PC-3 (cell line): ENCODE measurements around the gene TMEM232. TPM values are rescaled to one million over a fixed set of nuclear protein-coding genes. Genes with fewer than 3 reads are reported as not detected.

Experiments used
- ATAC-seq: fragments of 200-7000 bp; cut with Tn5 transposase; 2 replicates; pipeline ENCODE4 v1.9.1; 2020; ENCODE audit warnings: mild to moderate bottlenecking, moderate library complexity
- Bru-seq: library from RNA; stranded (reverse); fragments of 400-500 nt; gene quantifications from one replicate; lab custom pipeline; 2021; lab: Mats Ljungman, UMichigan
- BruChase-seq, 2 experiments: library from RNA; stranded (reverse); fragments of 400-500 nt; gene quantifications; one replicate each; lab custom pipeline; 2021; lab: Mats Ljungman, UMichigan
- BruUV-seq: library from RNA; stranded (reverse); fragments of 400-500 nt; replicated peaks from 2 replicates; lab custom pipeline; 2021; lab: Mats Ljungman, UMichigan
- CTCF ChIA-PET: fragments of 300-600 bp; sonication (Branson Sonifier 250); formaldehyde crosslinking; loops from one replicate; lab custom pipeline; 2022; ENCODE audit warnings: antibody characterized with exemption; lab: Charles Lee
- POLR2A ChIA-PET: fragments of 300-600 bp; sonication (Branson Sonifier 250); formaldehyde crosslinking; loops from one replicate; lab custom pipeline; 2022; ENCODE audit warnings: antibody characterized with exemption; ENCODE audit not compliant: unreplicated experiment; lab: Charles Lee
- DNase-seq: peaks from one replicate; pipeline ENCODE4 v3.0.0-alpha.2; 2015
- H2AFZ ChIP-seq: fragments of 300-600 bp; sonication (generic); 2 replicates; pipeline ENCODE4 v1.6.0; 2016; ENCODE audit warnings: antibody characterized with exemption, low read length
- H3F3A ChIP-seq: fragments of 300-600 bp; sonication (generic); one replicate; pipeline ENCODE4 v1.6.0; 2017; ENCODE audit warnings: antibody characterized with exemption, low read length, control low read depth, mild to moderate bottlenecking; ENCODE audit not compliant: unreplicated experiment
- H3K27ac ChIP-seq: fragments of 300-600 bp; sonication (generic); 2 replicates; pipeline ENCODE4 v1.5.1; 2016; ENCODE audit warnings: mild to moderate bottlenecking, low read length
- H3K27me3 ChIP-seq: fragments of 300-600 bp; sonication (generic); 2 replicates; pipeline ENCODE4 v1.6.1; 2016; ENCODE audit warnings: low read length, mixed read lengths
- H3K36me3 ChIP-seq: fragments of 300-600 bp; sonication (generic); 2 replicates; pipeline ENCODE4 v1.6.1; 2016; ENCODE audit warnings: low read depth, mixed run types, low read length, mixed read lengths
- H3K4me1 ChIP-seq: fragments of 300-600 bp; sonication (generic); 2 replicates; pipeline ENCODE4 v1.5.1; 2016; ENCODE audit warnings: low read length; ENCODE audit not compliant: insufficient read depth
- H3K4me2 ChIP-seq: fragments of 300-600 bp; sonication (generic); 2 replicates; pipeline ENCODE4 v1.6.0; 2016; ENCODE audit warnings: low read length
- H3K4me3 ChIP-seq: fragments of 300-600 bp; sonication (generic); 2 replicates; pipeline ENCODE4 v1.5.1; 2016; ENCODE audit warnings: mild to moderate bottlenecking, low read length, mixed read lengths
- H3K79me2 ChIP-seq: fragments of 300-600 bp; sonication (generic); 2 replicates; pipeline ENCODE4 v1.6.1; 2017; ENCODE audit warnings: low read length, mixed read lengths
- H3K9ac ChIP-seq: fragments of 300-600 bp; sonication (generic); 2 replicates; pipeline ENCODE4 v1.6.0; 2016; ENCODE audit warnings: mild to moderate bottlenecking, low read length
- H3K9me2 ChIP-seq: fragments of 300-600 bp; sonication (generic); replicated peaks from 2 replicates; pipeline ENCODE4 v1.6.1; 2016; ENCODE audit warnings: mixed run types, low read length, mixed read lengths
- H3K9me3 ChIP-seq: fragments of 300-600 bp; sonication (generic); 2 replicates; pipeline ENCODE4 v1.6.1; 2016; ENCODE audit warnings: low read length, mixed read lengths
- H4K20me1 ChIP-seq: fragments of 300-600 bp; sonication (generic); 2 replicates; pipeline ENCODE4 v1.6.1; 2016; ENCODE audit warnings: low read length, mixed read lengths
- CTCF ChIP-seq: fragments of 300-600 bp; sonication (generic); conservative IDR thresholded peaks from 2 replicates; pipeline ENCODE4 v1.5.1; 2017; ENCODE audit warnings: antibody characterized with exemption, low read depth, mild to moderate bottlenecking, low read length
- EZH2 ChIP-seq: fragments of 300-600 bp; sonication (generic); IDR thresholded peaks from one replicate; pipeline ENCODE4 v1.6.1; 2017; ENCODE audit warnings: antibody characterized with exemption, mild to moderate bottlenecking, low read length; ENCODE audit not compliant: unreplicated experiment
- EZH2phosphoT487 ChIP-seq: fragments of 300-600 bp; sonication (generic); IDR thresholded peaks from 2 replicates; pipeline ENCODE4 v1.6.1; 2018; ENCODE audit warnings: mild to moderate bottlenecking, antibody characterized with exemption, low read length, borderline replicate concordance
- intact Hi-C: fragments of 100-400 bp; cut with micrococcal nuclease; formaldehyde crosslinking; loops from 2 replicates; pipeline ENCODE4 v1.9.0; 2023
- long read RNA-seq: library from polyadenylated mRNA; unstranded; transcript quantifications from one replicate; pipeline ENCODE4 v2.0.0, GENCODE V29; 2021; ENCODE audit not compliant: unreplicated experiment
- total RNA-seq: library from RNA; depleted of rRNA; stranded (reverse); fragments of >200 nt; gene quantifications from 2 replicates; pipeline ENCODE4 v1.2.3, GENCODE V29; 2014; rRNA removed

The TMEM232 gene
- total RNA-seq: 1.4 TPM in 1 of 2 replicates, not detected in the other
- percentile 32 among the genes with signal in this experiment for Bru-seq, nascent RNA
- percentile 28 among the genes with signal in this experiment for BruChase-seq, experiment 1, labeled RNA remaining after a 6-hour chase
- percentile 43 among the genes with signal in this experiment for BruChase-seq, experiment 2, labeled RNA remaining after a 2-hour chase
- long read RNA-seq, partial matches to known transcripts: 1 of 3 reads
- long read RNA-seq, other reads (novel, unspliced or antisense): 2 of 3 reads

- CTCF ChIA-PET: interaction anchor here (0.7 kb wide), 1 partner anchor 738 kb away, joined by 3 read pairs; no protein-coding TSS in a partner anchor
- intact Hi-C loops: loop anchor here (2.0 kb wide), 1 partner anchor 30 kb away; no protein-coding TSS in a partner anchor
- Histone ChIP-seq H3K27me3 (no peaks in the 10 kb centered on the region), H3K79me2 (no peaks in the 10 kb centered on the region), H3K27ac (no peak within 1 kb of the TSS), H3K4me1 (0 out of 2 replicates have a peak, but pooled peaks cover 3% of the 10 kb centered on the region), H3K9me2 (no peaks in the 10 kb centered on the region), H3K9ac (no peak within 1 kb of the TSS), H3K36me3 (no peaks in the 10 kb centered on the region), H3K9me3 (no peaks in the 10 kb centered on the region), H3K4me2 (peak within 1 kb of the TSS; percentile 91), H3K4me3 (peak within 1 kb of the TSS; percentile 73), H4K20me1 (no peaks in the 10 kb centered on the region), H3F3A (no peaks in the 10 kb centered on the region), H2AFZ (peak within 1 kb of the TSS; percentile 100)
- TF ChIP-seq EZH2: no peak
- TF ChIP-seq EZH2phosphoT487: no peak
- no peak for TF ChIP-seq CTCF
- BruUV-seq: no TSS peak
- POLR2A ChIA-PET: no interaction called here
- DNase-seq (peak; percentile 90), ATAC-seq (peak; percentile 100)
Observed at GRCh38 chr5:110726249-110727024, at the start of gene TMEM232. Gene TMEM232, minus strand, starts transcription at chr5:110726671. Its CDS starts 59,319 bp downstream, at chr5:110667352.

DNA sequence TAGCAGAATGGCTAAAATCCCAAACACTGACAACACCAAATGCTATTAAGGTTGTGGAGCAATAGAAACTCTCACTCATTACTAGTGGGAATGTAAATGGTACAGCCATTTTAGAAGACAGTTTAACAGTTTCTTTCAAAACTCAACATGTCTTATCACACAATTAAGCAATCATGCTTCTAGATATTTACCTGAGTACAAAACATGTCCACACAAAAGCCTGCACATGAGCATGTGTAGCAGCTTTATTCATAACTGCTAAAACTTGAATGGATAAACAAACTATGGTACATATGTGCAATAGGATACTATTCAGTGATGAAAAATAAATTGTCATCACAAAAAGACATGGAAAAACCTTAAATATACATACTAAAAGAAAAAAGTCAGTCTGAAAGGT is 43.8 kb upstream of the TMEM232 start:
- no peaks in the 10 kb centered on the region for H3K9me2 ChIP-seq
- ATAC-seq: no peak
- no peaks in the 10 kb centered on the region for H3K27me3 ChIP-seq
- no peak for TF ChIP-seq EZH2
- no peak for TF ChIP-seq CTCF
- no peak for TF ChIP-seq EZH2phosphoT487
- H3K79me2 ChIP-seq: no peaks in the 10 kb centered on the region
- no peak overlapping the region for H3K27ac ChIP-seq
- CTCF ChIA-PET: no interaction called here
- no peaks in the 10 kb centered on the region for H3K36me3 ChIP-seq
- H3K9me3 ChIP-seq: no peaks in the 10 kb centered on the region
- H4K20me1 ChIP-seq: no peaks in the 10 kb centered on the region
- intact Hi-C loops: no loop called here
- H3K4me1 ChIP-seq: no peaks in the 10 kb centered on the region
- no peak for DNase-seq
- no peaks in the 10 kb centered on the region for H3F3A ChIP-seq
- H2AFZ ChIP-seq: no peak overlapping the region
- H3K9ac ChIP-seq: no peak overlapping the region
- no peak overlapping the region for H3K4me2 ChIP-seq
- POLR2A ChIA-PET: no interaction called here
- no TSS peak for BruUV-seq
- H3K4me3 ChIP-seq: no peak overlapping the region
